Activated T-cell treated with anti-CD3 and anti-CD28 coated beads, Interleukin-2, amount 50 U/mL, for 1 hour (primary cell): ENCODE results near the gene HSD11B2.

Source experiments
- DNase-seq: peaks from one replicate; pipeline ENCODE4 v3.0.0-alpha.2; 2020

HSD11B2 gene

DNA sequence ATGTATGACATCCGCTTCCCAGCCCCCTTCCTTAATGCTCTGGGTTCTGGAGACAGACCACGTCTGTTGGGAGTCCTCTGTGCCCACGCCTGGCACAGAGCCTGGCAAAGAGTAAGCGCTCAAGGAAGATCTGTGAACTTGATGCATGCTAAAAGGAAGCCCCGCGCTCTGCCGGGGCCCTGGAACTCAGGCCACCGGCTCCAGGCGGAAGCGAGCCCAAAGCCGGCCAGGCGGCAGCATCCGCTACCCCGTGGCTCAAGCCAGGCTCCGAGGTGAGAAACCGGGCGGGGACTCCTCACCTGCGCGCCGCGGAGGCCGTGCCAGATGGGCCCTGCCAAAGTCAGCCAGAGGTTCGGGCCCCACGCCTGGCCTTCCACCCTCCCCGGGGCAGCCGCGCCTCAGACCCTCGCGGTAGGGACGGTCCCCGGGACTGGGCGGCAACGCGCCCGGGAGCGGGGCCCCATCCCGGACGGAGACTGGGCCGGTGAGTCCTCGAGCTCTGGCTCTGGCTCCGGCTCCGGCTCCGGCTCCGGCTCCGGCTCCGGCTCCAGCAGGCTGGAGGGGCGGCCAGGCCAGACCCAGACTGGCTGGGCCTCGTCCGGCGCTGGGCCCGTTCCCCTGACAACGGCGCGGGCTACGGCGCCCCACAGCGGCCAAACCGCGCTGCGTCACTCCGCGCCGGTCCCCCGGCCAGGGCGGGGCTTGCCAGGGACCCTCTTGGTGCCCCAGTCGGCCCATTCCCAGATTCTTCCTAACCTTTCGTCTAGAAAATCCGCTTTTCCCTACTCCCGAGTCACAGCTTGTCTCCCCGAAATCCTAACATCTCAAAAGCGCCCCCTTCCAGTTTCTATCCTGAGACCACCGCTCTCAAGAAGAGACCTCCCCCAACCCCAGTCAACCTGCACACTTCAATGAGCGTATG is 14.8 kb upstream of the HSD11B2 start, which contains the start of gene ZDHHC1:
ZDHHC1 (minus strand) TSS at position 606 of the 922 bp plus-strand sequence. CDS start 8,702 bp downstream, outside the sequence.
- DNase-seq: peak; percentile 57

DNA sequence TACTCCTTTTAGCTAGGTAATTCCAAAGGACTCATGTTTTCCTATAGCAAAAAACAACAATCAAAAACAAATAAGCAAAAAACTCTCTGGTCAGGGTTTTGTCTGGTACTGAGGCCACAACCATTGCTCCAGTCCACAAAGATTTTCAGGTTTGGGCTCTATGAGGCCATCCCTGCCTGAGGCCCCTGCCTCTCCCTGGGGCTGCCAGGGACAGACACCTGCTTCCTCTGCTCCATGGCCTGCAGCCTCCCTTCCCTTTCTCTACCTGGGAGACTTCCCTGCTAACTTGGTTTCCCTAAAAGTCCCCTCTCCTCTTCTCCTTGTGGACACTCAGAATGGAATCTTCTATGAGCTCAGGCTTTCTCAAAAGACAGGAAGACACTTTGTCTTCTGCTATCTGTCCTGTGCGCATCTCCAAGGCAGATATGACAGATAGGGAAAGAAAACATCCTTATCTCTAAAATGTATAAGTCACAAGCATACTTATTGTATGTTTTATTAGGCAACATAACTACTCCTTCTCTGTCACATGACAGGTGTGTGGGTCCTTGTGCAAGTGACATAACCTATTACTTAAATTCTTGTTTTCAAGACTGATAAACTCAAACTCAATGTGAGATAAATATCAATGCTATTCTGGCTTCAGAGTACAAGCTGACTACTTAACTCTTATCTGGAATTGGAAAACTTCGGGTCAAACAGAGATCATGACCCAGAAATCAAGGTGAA is 13.4 kb upstream of the HSD11B2 start:
- no peak for DNase-seq

DNA sequence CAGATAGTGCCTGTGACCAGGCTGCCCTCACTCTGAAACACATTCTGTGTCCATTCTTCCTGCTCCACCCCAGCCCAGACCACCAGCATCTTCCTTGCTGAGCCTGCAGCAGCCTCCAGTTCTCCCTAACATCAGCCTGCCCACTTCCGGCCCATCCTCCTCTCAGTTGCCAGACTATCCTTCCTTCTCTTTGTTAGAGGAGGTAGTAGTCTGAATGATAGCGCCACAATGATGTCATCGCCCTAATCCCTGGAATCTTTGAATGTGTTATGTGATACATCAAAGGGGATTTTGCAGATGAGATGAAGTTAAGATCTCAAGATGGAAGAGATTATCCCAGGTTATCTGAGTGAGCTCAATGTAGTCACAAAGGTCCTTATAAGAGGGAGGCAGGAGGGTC is 11.4 kb upstream of the HSD11B2 start:
- no peak for DNase-seq

GRCh38 chr16:67419931-67420330 is 11.0 kb upstream of the HSD11B2 start:
- DNase-seq: no peak

DNA sequence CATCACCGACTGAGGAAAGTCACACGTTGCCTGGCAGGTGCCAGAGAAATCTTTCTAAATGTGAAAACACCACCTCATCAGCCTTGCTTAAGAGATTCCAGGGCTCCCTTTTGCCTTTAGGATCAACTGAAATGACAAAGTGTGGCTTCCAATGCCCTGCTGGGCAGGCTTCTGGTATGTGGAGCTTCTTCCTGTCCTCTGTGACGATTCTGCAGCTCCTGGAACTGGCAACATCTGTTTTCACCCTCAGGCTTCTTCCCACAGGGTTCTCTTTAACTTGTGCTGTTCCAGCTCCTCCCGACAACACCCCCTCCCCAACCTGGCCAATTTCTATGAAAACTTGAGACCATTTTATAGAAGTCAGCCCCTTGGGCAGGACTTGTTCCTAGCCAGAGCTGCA is 9.9 kb upstream of the HSD11B2 start:
- no peak for DNase-seq

DNA sequence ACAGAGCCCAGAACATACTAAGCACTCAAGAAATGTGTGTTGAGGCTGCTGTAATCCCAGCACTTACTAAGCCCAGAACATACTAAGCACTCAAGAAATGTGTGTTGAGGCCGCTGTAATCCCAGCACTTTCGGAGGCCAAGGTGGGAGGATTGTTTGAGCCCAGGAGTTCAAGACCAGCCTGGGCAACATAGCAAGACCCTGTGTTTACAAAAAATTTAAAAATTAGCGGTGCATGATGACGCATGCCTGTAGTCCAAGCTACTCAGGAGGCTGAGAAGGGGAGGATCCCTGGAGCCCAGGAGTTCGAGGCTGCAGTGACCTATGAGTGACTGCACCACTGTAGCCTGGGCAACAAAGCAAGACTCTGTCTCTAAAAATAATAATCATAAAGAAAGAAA is 7.9 kb upstream of the HSD11B2 start:
- no peak for DNase-seq

DNA sequence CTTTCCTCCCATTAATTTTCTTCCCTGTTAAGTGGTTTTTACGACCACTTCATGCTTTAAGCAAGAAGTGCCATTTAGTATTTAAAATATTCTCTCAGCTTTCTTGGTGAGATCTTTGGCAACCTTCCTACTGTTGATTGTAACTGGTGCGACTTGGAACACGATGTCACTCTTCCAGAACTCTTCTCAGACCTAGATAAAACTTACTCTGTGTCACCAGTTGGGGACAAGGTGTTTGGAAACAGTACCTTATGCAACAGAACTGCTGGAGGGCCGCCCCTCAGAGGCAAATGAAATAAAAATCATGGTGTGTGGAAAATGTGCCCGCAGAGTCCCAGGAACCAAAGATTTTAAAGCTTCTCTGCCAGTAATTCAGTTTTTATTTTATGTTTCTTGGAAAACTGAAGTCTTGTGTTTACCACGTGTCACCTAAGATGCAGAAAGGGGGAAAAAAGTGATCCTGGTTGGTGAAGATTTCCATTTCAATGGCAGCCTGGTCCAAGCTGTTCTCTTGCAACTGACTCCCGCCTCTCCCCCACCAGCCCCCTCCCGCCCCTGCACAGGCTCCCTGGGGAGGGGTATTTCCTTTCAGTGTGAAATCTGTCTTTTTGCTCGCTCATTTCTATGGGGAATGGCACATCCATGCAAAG is 7.2 kb upstream of the HSD11B2 start:
- no peak for DNase-seq

GRCh38 chr16:67424261-67424615 is 6.7 kb upstream of the HSD11B2 start:
- no peak for DNase-seq

- no peak for DNase-seq
Measured at GRCh38 chr16:67425061-67425460, 5.9 kb upstream of the HSD11B2 start.

DNA sequence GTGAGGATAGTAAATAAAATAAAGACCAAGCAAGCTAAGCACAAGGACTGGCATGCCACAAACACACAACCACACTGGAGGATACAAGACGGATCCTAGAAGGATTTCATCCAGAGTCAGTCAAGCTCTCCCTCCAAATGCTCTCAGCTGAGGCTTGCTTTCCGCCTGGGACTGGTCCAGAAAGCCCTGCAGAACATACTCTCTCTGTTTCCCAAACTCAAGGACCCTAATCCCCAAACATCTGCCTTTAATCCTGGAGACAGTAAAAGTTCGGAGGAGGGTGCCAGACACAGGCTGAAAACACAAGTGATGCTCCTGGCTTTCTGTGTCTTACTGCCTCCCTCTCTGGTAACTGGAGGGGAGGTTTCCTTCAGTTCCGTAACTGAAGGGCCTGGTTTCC is 5.3 kb upstream of the HSD11B2 start:
- no peak for DNase-seq

DNA sequence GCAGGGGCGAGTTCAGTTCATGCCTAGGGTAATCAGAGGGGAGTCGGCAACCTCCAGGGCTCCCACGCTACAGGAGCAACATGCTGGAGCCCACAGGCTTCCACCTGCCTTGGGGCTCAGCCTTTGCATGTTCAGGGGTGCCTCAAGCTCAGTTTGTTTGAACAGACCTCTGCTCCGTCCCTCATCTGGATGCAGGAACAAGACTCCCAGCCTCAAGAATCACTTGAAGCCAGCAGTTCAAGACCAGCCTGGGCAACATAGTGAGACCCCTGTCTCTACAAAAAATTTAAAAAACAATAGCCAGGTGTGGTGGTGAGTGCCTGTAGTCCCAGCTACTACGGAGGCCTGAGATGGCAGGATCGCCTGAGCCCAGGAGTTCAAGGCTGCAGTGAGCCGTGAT is 4.9 kb upstream of the HSD11B2 start:
- DNase-seq: no peak

- no peak for DNase-seq
Measured at GRCh38 chr16:67426950-67427349, 4.0 kb upstream of the HSD11B2 start.

GRCh38 chr16:67428146-67428731 is 2.7 kb upstream of the HSD11B2 start:
- peak; percentile 59 for DNase-seq

GRCh38 chr16:67429053-67429798 is 1.7 kb upstream of the HSD11B2 start:
- DNase-seq: no peak

- DNase-seq: no peak
Measured at GRCh38 chr16:67429799-67430503, 970 bp upstream of the HSD11B2 start.

- DNase-seq: peak; percentile 46
Measured at GRCh38 chr16:67430504-67430976, 381 bp upstream of the HSD11B2 start.

DNA sequence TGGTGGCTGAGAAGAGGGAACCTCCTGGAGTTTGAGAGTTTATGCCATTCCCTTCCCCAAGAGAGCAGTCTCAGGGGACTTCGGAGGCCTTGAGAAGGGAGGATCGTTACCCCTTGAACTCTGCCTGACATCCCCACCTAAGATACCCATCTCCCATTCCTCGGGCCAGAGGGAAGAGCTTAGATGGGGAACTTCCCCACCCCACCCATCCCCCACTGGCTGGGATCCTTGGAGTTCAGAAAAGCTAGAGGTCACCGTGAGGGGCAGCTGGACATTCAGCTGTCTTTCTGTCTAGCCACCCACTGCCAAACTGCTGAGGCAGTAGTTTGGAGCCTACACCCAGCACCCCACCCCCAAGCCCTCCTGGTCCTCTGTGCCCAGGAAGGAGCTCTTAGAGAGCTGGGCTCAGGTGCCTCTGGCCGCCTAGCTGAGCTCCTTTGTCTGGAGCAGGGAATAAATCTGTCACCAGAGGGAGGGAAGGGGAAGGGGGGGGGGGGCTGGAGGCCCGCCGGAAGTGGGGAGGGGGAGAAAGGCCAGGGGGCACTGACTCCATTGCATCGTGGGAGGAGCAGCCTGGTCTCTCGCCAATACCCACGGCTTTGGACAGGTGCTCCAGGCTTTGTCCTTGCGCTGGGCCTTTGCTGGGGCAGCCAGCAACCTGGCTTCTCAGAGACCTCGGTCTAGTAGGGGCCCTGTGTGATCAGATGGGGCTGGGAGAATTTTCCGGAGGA is 1.0 kb downstream of the HSD11B2 start:
- DNase-seq: no peak

DNA sequence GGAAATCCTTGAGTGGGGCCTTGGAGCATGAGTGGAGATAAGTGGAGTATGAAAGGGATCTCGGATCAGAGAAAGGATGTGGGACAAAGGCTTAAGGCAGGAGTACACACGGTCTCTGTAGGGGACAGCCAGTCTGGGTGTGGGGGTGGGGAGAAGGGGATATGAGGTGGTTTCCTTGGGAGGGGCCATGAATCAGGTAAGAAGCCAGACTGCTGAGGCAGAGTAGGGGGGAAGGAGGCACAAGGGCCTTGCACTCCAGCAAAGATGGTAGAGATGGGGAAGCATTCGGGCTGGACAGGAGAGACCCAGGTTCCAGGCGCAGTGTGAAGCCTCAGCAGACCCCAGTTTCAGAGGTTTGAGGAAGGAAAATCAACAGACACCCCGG is 1.6 kb downstream of the HSD11B2 start:
- no peak for DNase-seq

DNA sequence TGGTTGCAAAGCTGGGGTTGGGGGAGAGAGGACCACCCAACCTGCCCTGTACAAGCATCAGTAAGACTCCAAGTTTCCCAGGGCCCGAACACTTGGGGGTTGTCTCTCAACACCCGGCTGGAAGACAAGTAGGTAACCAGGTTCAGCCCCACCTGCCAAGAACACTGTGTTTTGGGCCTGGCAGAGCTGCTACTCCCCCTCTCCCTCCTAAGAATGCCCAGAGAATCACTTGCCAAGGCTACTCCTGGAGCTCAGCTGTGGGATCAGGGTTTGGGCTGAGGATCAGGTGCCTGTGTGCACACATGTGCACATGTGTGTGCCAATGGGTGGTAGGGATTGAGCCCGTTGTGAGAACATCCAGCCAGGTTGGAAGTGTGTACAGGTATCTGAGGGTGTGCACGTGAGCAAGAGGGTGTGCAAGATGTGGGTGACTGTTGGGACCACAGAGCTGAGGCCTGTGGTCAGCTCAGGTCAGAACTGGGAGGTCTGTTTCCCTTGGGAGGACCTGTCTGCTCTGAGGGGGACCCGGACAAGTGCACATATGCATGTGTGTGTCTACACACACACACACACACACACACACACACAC is 2.3 kb downstream of the HSD11B2 start:
- no peak for DNase-seq

DNA sequence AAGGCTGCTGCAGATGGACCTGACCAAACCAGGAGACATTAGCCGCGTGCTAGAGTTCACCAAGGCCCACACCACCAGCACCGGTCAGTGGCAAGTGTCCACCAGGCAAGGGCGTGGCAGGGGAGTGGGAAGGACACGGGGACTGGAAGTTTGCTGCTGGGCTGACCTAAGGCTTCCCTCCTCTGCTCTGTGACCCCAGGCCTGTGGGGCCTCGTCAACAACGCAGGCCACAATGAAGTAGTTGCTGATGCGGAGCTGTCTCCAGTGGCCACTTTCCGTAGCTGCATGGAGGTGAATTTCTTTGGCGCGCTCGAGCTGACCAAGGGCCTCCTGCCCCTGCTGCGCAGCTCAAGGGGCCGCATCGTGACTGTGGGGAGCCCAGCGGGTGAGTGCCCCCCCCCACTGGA is 4.8 kb downstream of the HSD11B2 start:
- DNase-seq: no peak
